Skeletal muscle cell (primary cell): ENCODE measurements around the gene STIMATE.

Source experiments
- DNase-seq: peaks from one replicate; pipeline ENCODE4 v3.0.0-alpha.2; 2010; ENCODE audit warnings: low read depth
- H3K4me3 ChIP-seq: 2 replicates; pipeline ENCODE4 v1.5.1; 2011; ENCODE audit warnings: low read depth, mild to moderate bottlenecking, control low read depth, low read length, moderate library complexity

The STIMATE gene

GRCh38 chr3:52845157-52845556 is 52.2 kb downstream of the STIMATE start:
- H3K4me3 ChIP-seq = no peak overlapping the region
- no peak for DNase-seq

- no peak overlapping the region for H3K4me3 ChIP-seq
These were observed 52.9 kb downstream of the STIMATE start for GRCh38 chr3:52844290-52844975.

GRCh38 chr3:52843881-52844280 is 53.5 kb downstream of the STIMATE start:
- no peak for DNase-seq
- no peak overlapping the region for H3K4me3 ChIP-seq

More at GRCh38 chr3:52844290-52844975, 52.9 kb downstream of the STIMATE start:
- DNase-seq = no peak

- no peak for DNase-seq
- no peak overlapping the region for H3K4me3 ChIP-seq
These were observed 54.1 kb downstream of the STIMATE start for GRCh38 chr3:52843108-52843865.

- no peak for DNase-seq
- H3K4me3 ChIP-seq = no peak overlapping the region
These were observed 54.9 kb downstream of the STIMATE start for GRCh38 chr3:52842424-52842823.

GRCh38 chr3:52841981-52842340 is 55.4 kb downstream of the STIMATE start:
- no peak overlapping the region for H3K4me3 ChIP-seq
- no peak for DNase-seq

- no peak overlapping the region for H3K4me3 ChIP-seq
- DNase-seq = no peak
These were observed 56.0 kb downstream of the STIMATE start for GRCh38 chr3:52841211-52841980.

- DNase-seq = no peak
- no peak overlapping the region for H3K4me3 ChIP-seq
These were observed 57.3 kb downstream of the STIMATE start for GRCh38 chr3:52839892-52840545.

GRCh38 chr3:52839268-52839575 is 58.1 kb downstream of the STIMATE start:
- H3K4me3 ChIP-seq = no peak overlapping the region
- no peak for DNase-seq

GRCh38 chr3:52838561-52839267 is 58.6 kb downstream of the STIMATE start:
- H3K4me3 ChIP-seq = no peak overlapping the region
- DNase-seq = no peak

- DNase-seq = no peak
- no peak overlapping the region for H3K4me3 ChIP-seq
These were observed 60.4 kb downstream of the STIMATE start for GRCh38 chr3:52836986-52837385.

GRCh38 chr3:52836471-52836845 is 60.9 kb downstream of the STIMATE start:
- H3K4me3 ChIP-seq = no peak overlapping the region
- DNase-seq = no peak

- no peak overlapping the region for H3K4me3 ChIP-seq
- no peak for DNase-seq
These were observed 61.4 kb downstream of the STIMATE start for GRCh38 chr3:52835766-52836470.

- H3K4me3 ChIP-seq = no peak within 1 kb of the TSS
- DNase-seq = peak; percentile 19
These were observed 62.4 kb downstream of the STIMATE start, which contains the start of gene MUSTN1 for GRCh38 chr3:52834871-52835501. TSS of gene MUSTN1 (minus strand) at chr3:52835019. CDS start at chr3:52834948, 71 bp downstream.

- no peak for DNase-seq
- H3K4me3 ChIP-seq = no peak overlapping the region
These were observed 64.1 kb downstream of the STIMATE start for GRCh38 chr3:52833202-52833601.

- H3K4me3 ChIP-seq = no peak overlapping the region
- DNase-seq = peak; percentile 48
These were observed 65.6 kb downstream of the STIMATE start for GRCh38 chr3:52831500-52832301.

- H3K4me3 ChIP-seq = no peak within 1 kb of the TSS
- no peak for DNase-seq
These were observed 66.7 kb downstream of the STIMATE start, which contains the start of gene ITIH4 for GRCh38 chr3:52830535-52831258. TSS of gene ITIH4 (minus strand) at chr3:52830672. CDS start at chr3:52830642, 30 bp downstream.
